HG03159 (cell line): ENCODE data around the gene TULP4.
"Not testable (repeated sequence)": the region's sequence is repeated elsewhere in the genome, so short reads cannot be mapped to it uniquely, and the experiment has no call there.

Experiments
- ATAC-seq: cut with Tn5 transposase; IDR thresholded peaks from one replicate; pipeline ENCODE4 v1.9.1; 2021; ENCODE audit warnings: mild to moderate bottlenecking, moderate library complexity; ENCODE audit not compliant: unreplicated experiment

TULP4 gene

GRCh38 chr6:158464483-158464882 is 152.2 kb downstream of the TULP4 start:
- no peak for ATAC-seq

GRCh38 chr6:158465257-158465656 is 153.0 kb downstream of the TULP4 start:
- no peak for ATAC-seq

GRCh38 chr6:158465747-158466146 is 153.5 kb downstream of the TULP4 start:
- ATAC-seq, result no peak

- no peak for ATAC-seq
Observed at GRCh38 chr6:158467923-158468322, 155.7 kb downstream of the TULP4 start.

- ATAC-seq, result no peak
Observed at GRCh38 chr6:158468666-158469065, 156.4 kb downstream of the TULP4 start.

GRCh38 chr6:158470023-158470422 is 157.8 kb downstream of the TULP4 start:
- ATAC-seq, result not testable (repeated sequence)

GRCh38 chr6:158471339-158471738 is 159.1 kb downstream of the TULP4 start:
- ATAC-seq, result no peak

- ATAC-seq, result no peak
Observed at GRCh38 chr6:158472447-158472846, 160.2 kb downstream of the TULP4 start.

- no peak for ATAC-seq
Observed at GRCh38 chr6:158474961-158475343, 162.7 kb downstream of the TULP4 start.

- ATAC-seq, result peak; percentile 83
Observed at GRCh38 chr6:158475344-158476302, 163.4 kb downstream of the TULP4 start.

- ATAC-seq, result no peak
Observed at GRCh38 chr6:158476389-158476788, 164.1 kb downstream of the TULP4 start.

GRCh38 chr6:158477722-158478121 is 165.5 kb downstream of the TULP4 start:
- ATAC-seq, result not testable (repeated sequence)

GRCh38 chr6:158480989-158481388 is 168.7 kb downstream of the TULP4 start:
- no peak for ATAC-seq

GRCh38 chr6:158481690-158482473 is 169.6 kb downstream of the TULP4 start:
- no peak for ATAC-seq

- no peak for ATAC-seq
Observed at GRCh38 chr6:158485431-158485830, 173.2 kb downstream of the TULP4 start.

- no peak for ATAC-seq
Observed at GRCh38 chr6:158487495-158487894, 175.2 kb downstream of the TULP4 start.

- ATAC-seq, result no peak
Observed at GRCh38 chr6:158488065-158488464, 175.8 kb downstream of the TULP4 start.

- ATAC-seq, result no peak
Observed at GRCh38 chr6:158489441-158489840, 177.2 kb downstream of the TULP4 start.

GRCh38 chr6:158492881-158493280 is 180.6 kb downstream of the TULP4 start:
- ATAC-seq, result no peak

GRCh38 chr6:158496700-158497099 is 184.4 kb downstream of the TULP4 start:
- ATAC-seq, result no peak

GRCh38 chr6:158497620-158498019 is 185.4 kb downstream of the TULP4 start:
- no peak for ATAC-seq

- ATAC-seq, result no peak
Observed at GRCh38 chr6:158498362-158498761, 186.1 kb downstream of the TULP4 start.
